Astrocyte (in vitro differentiated cells and primary cell): ENCODE data around the gene CCDC174.

Source experiments
- EZH2 ChIP-seq: IDR thresholded peaks from 2 replicates; pipeline ENCODE4 v1.6.1; 2012; ENCODE audit warnings: mild to moderate bottlenecking, low read length, inconsistent platforms; ENCODE audit not compliant: insufficient read depth
- TF ChIP-seq, protein P1 (sequence below): IDR thresholded peaks from 2 replicates; pipeline ENCODE4 v1.5.1; 2011; ENCODE audit warnings: low read depth, mild to moderate bottlenecking, inconsistent platforms, low read length, moderate library complexity; ENCODE audit not compliant: insufficient read depth

DNA sequence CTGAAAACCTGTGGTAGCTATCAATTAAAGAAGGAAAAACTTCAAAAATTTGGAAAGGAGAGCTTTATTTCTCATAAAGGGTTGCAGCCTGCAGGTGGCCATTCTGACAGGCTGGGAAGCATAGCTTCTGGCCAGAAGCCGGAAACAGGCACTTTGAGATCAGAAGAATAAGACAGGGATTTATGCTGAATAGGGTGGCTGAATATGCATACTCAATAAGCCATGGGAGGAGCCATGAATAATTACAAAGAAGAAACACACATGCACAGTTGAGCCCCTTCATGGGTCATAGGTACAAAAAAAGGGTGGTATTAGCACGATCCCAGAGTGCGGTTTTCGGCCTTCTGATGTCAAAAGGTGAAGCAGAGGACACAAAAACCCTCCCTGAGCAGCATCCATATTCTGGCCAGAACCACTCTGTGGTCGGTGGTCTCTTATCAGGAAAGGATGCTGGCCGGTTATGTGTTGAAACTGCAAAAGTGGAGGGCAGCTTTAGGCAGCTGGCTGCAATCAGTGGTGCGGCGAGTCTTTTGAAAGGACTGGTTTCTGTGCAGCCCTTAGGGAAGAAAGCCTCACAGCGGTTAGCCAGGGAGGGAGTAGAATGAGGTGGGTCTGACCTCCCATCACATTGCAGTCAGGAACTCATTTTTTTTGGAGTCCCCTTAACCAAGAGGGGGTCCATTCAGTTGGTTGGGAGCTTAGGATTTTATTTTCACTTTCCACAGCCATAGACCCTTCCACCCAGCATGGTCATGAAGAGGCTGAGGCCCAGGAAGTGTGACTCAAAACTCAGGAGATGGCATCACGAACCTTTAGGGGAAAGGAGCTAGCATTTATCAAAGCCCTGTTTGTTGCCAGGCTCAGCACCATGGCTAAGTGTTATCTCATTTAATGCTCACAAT, 34.7 kb upstream of the CCDC174 start:
- TF ChIP-seq, protein P1, sequence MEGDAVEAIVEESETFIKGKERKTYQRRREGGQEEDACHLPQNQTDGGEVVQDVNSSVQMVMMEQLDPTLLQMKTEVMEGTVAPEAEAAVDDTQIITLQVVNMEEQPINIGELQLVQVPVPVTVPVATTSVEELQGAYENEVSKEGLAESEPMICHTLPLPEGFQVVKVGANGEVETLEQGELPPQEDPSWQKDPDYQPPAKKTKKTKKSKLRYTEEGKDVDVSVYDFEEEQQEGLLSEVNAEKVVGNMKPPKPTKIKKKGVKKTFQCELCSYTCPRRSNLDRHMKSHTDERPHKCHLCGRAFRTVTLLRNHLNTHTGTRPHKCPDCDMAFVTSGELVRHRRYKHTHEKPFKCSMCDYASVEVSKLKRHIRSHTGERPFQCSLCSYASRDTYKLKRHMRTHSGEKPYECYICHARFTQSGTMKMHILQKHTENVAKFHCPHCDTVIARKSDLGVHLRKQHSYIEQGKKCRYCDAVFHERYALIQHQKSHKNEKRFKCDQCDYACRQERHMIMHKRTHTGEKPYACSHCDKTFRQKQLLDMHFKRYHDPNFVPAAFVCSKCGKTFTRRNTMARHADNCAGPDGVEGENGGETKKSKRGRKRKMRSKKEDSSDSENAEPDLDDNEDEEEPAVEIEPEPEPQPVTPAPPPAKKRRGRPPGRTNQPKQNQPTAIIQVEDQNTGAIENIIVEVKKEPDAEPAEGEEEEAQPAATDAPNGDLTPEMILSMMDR, result no peak
- TF ChIP-seq EZH2, result no peak
